C4-2B (cell line): ENCODE measurements around the gene BMPR2.

ENCODE experiments used
- CTCF ChIP-seq: fragments of 450-650 bp; conservative IDR thresholded peaks from 2 replicates; pipeline ENCODE4 v1.5.1; 2017; ENCODE audit warnings: mild to moderate bottlenecking
- ZFX ChIP-seq: fragments of 450-650 bp; IDR thresholded peaks from 2 replicates; pipeline ENCODE4 v1.6.1; 2017

- peak; percentile 22 for TF ChIP-seq CTCF
- TF ChIP-seq ZFX: no peak
These were observed 115.4 kb downstream of the BMPR2 start for GRCh38 chr2:202491514-202491913.
